ENCODE measurements around the gene CTXND2. TPM values are rescaled to one million over a fixed set of nuclear protein-coding genes. Genes with fewer than 3 reads are reported as not detected.
A peak's percentile ranks its signal among the peaks of the same experiment; 100 is the strongest.

The CTXND2 gene
- total and polyA plus RNA-seq, 9 of the 15 experiments (the other 6 are each of a cell fraction or from before 2014, with no cell fraction given), result not detected

- TF ChIP-seq ZNF609 (CRISPR knock-in tag; IDR thresholded peaks at IDR 0.05; ENCODE audit: borderline replicate concordance) (no peak), ZMIZ1 (IDR thresholded peaks at IDR 0.05; ENCODE audit: low read depth in 2 of 2, low read length in 2 of 2) (peak in 1 of 2 experiments; percentile 69; a peak in 2 of 4 replicates), ZNF324 (CRISPR knock-in tag; IDR thresholded peaks at IDR 0.05) (no peak), HDAC8 (tag; IDR thresholded peaks at IDR 0.05) (no peak), KLF16 (IDR thresholded peaks at IDR 0.05) (peak; percentile 85), CBFB (CRISPR knock-in tag; IDR thresholded peaks at IDR 0.05) (no peak), REST (IDR thresholded peaks at IDR 0.05; ENCODE audit: borderline replicate concordance) (peak; percentile 32; the same call in 1 of the 2 replicates), REST (CRISPR knock-in tag; IDR thresholded peaks at IDR 0.05; ENCODE audit: low read depth) (no peak), POLR2G (IDR thresholded peaks at IDR 0.05; ENCODE audit: low read depth, low read length) (peak; percentile 67)
Measured at GRCh38 chr1:150926097-150926741, 39.3 kb downstream of the CTXND2 start, which contains the start of gene SETDB1 (continued).
